HepG2 (cell line): Measurements from ENCODE around the gene FHIT.

ENCODE experiments used
- AFF4 ChIP-seq: sonication (generic); formaldehyde crosslinking; IDR thresholded peaks from 2 replicates; pipeline ENCODE4 v1.4.0; 2020; ENCODE audit warnings: missing genetic modification reagents
- ATF1 ChIP-seq: IDR thresholded peaks from 2 replicates; pipeline ENCODE4 v1.6.1; 2016; ENCODE audit warnings: mild to moderate bottlenecking, control low read depth
- EED ChIP-seq: sonication (generic); formaldehyde crosslinking; IDR thresholded peaks from 2 replicates; pipeline ENCODE4 v1.5.0; 2020; ENCODE audit warnings: mild to moderate bottlenecking, missing genetic modification reagents
- GATAD1 ChIP-seq: IDR thresholded peaks from 2 replicates; pipeline ENCODE4 v1.6.1; 2016; ENCODE audit warnings: missing genetic modification reagents, missing compliant biosample characterization
- SRF ChIP-seq: IDR thresholded peaks from 2 replicates; pipeline ENCODE4 v1.6.1; 2011; ENCODE audit warnings: mild to moderate bottlenecking, low read depth, low read length, moderate library complexity
- TCF12 ChIP-seq, 2 experiments: fragments of 450-650 bp in 1 of 2; sonication (generic) in 1 of 2; formaldehyde crosslinking in 1 of 2; IDR thresholded peaks; 2 replicates each; pipeline versions ENCODE4 v1.6.1 to v1.8.0; 2017 to 2022; ENCODE audit warnings: antibody characterized with exemption in 1 of 2, mild to moderate bottlenecking in 1 of 2, missing genetic modification reagents in 1 of 2, moderate library complexity in 1 of 2
- TOE1 ChIP-seq: sonication (generic); formaldehyde crosslinking; IDR thresholded peaks from 2 replicates; pipeline ENCODE4 v1.4.0; 2020; ENCODE audit warnings: mild to moderate bottlenecking, missing genetic modification reagents
- ZBTB25 ChIP-seq: IDR thresholded peaks from 2 replicates; pipeline ENCODE4 v1.6.1; 2018; ENCODE audit warnings: missing genetic modification reagents
- ZBTB43 ChIP-seq: sonication (generic); formaldehyde crosslinking; conservative IDR thresholded peaks from 2 replicates; pipeline ENCODE4 v1.4.0; 2020; ENCODE audit warnings: missing genetic modification reagents

- TF ChIP-seq GATAD1 (CRISPR knock-in tag): no peak
- TF ChIP-seq AFF4: no peak
- no peak for TF ChIP-seq SRF
- TF ChIP-seq TOE1: no peak
- no peak for TF ChIP-seq TCF12 (IDR thresholded peaks at IDR 0.05)
- no peak for TF ChIP-seq TCF12 (CRISPR knock-in tag; IDR thresholded peaks at IDR 0.05)
- TF ChIP-seq ZBTB43 (CRISPR knock-in tag): no peak
- no peak for TF ChIP-seq ATF1
- TF ChIP-seq ZBTB25 (CRISPR knock-in tag): no peak
- TF ChIP-seq EED (CRISPR knock-in tag): no peak
These were observed 1475.4 kb downstream of the FHIT start for GRCh38 chr3:59775761-59776325.
